Bronchial epithelial cell (primary cell): Measurements from ENCODE around the gene CACNB2. TPM values are rescaled to one million over a fixed set of nuclear protein-coding genes. Genes with fewer than 3 reads are reported as not detected.
"Not testable (repeated sequence)": the region's sequence is repeated elsewhere in the genome, so short reads cannot be mapped to it uniquely, and the experiment has no call there.

ENCODE experiments used
- DNase-seq: peaks from one replicate; pipeline ENCODE4 v3.0.0-alpha.2; 2010; ENCODE audit warnings: low read depth
- FAIRE-seq: peaks from 2 replicates; lab custom pipeline; 2011; peaks lifted over from hg19 to GRCh38; lab: Jason Lieb, UNC
- H3K27me3 ChIP-seq: 2 replicates; pipeline ENCODE4 v1.5.1; 2011; ENCODE audit warnings: low read length; ENCODE audit not compliant: control insufficient read depth, insufficient read depth
- H3K36me3 ChIP-seq: 2 replicates; pipeline ENCODE4 v1.5.1; 2011; ENCODE audit warnings: low read length; ENCODE audit not compliant: control insufficient read depth, insufficient read depth
- H3K4me3 ChIP-seq: 2 replicates; pipeline ENCODE4 v1.5.1; 2011; ENCODE audit warnings: mild to moderate bottlenecking, low read depth, low read length, control low read depth
- CTCF ChIP-seq: IDR thresholded peaks from 2 replicates; pipeline ENCODE4 v1.5.1; 2011; ENCODE audit warnings: mild to moderate bottlenecking, moderate library complexity, low read length, control low read depth, inconsistent platforms; ENCODE audit not compliant: insufficient read depth, severe bottlenecking
- total RNA-seq: library from RNA; depleted of rRNA; stranded (reverse); fragments of >200 nt; gene quantifications from 2 replicates; pipeline ENCODE4 v1.2.1, GENCODE V29; 2014

CACNB2 gene
- total RNA-seq, 1 donor from 2014 or later, result not detected

DNA sequence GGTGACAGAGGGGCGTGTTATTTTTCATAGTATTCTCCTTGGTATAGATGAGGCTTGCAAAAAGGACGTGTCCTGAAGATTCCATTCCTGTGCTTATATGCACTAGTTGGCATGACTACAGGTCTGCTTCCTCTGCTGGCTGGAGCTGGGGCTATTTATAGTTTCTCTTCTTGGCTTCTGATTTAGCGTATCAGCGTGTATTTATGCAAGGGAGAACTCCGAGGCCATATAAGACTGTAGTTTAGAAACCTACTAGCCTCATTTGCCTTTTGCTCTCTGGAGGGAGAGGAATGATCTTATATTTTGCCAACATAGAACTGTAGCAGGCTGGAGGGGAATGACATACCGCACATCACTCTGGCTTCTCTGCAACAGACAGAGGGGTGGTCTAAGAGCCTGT, 39.7 kb downstream of the CACNB2 start:
- DNase-seq (no peak), FAIRE-seq (no peak)
- no peak for TF ChIP-seq CTCF
- Histone ChIP-seq H3K36me3 (no peaks in the 10 kb centered on the region), H3K4me3 (no peak overlapping the region), H3K27me3 (no peaks in the 10 kb centered on the region)

- DNase-seq, H3K4me3 ChIP-seq, H3K36me3 ChIP-seq, FAIRE-seq, H3K27me3 ChIP-seq: not testable (repeated sequence)
Observed at GRCh38 chr10:18181382-18181781, 41.2 kb downstream of the CACNB2 start.

- no peak overlapping the region for H3K4me3 ChIP-seq
- no peak for TF ChIP-seq CTCF
- DNase-seq (peak; percentile 74), FAIRE-seq (no peak)
- H3K27me3 ChIP-seq, result no peaks in the 10 kb centered on the region
- H3K36me3 ChIP-seq, result no peaks in the 10 kb centered on the region
Observed at GRCh38 chr10:18185621-18186020, 45.4 kb downstream of the CACNB2 start.

DNA sequence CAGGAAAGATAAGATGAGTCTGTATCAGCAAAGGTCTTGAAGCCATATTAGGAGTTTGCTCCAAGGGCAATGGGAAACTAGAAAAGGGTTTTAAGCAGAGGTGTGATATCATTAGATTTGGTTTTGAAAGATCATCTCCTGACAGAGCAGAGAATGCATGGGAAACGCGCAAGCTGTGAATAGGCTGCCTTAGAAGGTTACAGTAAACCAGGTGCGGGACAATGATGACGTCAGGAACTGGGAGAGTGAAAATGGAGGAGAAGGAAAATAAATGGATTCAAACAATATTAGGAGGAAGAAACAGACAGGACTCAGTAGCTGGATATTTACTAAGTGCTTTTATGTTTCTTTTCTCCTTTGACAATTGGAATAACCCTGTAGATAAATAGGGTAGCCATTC, 50.6 kb downstream of the CACNB2 start:
- no peak for FAIRE-seq
- no peak for TF ChIP-seq CTCF
- Histone ChIP-seq H3K4me3 (no peak overlapping the region), H3K27me3 (no peaks in the 10 kb centered on the region), H3K36me3 (no peaks in the 10 kb centered on the region)
- no peak for DNase-seq

GRCh38 chr10:18194634-18195033, 54.4 kb downstream of the CACNB2 start:
- DNase-seq, result no peak
- TF ChIP-seq CTCF, result no peak
- no peak for FAIRE-seq
- no peaks in the 10 kb centered on the region for H3K27me3 ChIP-seq
- no peaks in the 10 kb centered on the region for H3K36me3 ChIP-seq
- H3K4me3 ChIP-seq, result no peak overlapping the region

DNA sequence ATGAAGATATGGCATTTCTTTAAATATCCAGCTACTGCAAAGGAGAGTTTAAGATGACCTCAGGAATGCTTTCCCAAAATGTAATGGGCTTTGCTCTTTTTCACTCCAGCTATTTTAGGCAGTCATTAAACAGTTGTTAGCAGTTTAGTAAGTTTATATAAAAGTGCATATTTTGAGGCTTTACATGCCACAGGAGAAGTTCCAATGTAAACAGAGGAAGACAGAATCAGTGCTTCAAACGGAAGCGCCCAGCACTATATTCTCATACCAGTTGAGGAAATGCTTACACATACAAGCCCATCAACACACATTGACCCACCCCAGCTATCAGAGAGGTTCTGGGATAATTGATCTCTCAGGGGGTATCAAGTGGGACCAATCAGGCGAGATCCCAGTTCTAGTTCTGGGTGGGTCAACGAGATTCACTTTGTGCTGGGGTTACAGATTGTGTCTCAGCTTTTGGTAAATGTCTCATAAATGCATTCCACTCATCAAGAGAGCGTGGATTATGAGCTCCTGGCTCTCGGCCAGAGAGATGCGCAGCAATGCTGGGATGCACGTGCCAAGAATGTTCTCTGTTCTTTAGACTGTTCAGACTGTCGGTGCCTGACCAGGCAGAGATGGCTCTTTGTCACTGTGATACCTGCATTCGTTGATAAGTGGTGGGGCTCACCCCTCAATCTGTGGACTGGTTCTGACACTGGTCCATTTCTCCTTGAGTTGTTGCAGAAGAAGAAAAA, 55.0 kb downstream of the CACNB2 start:
- Histone ChIP-seq H3K4me3 (no peak overlapping the region), H3K27me3 (no peaks in the 10 kb centered on the region), H3K36me3 (no peaks in the 10 kb centered on the region)
- no peak for TF ChIP-seq CTCF
- DNase-seq (no peak), FAIRE-seq (no peak)
